VCaP (cell line): ENCODE results near the gene DLGAP1.

Experiments
- H3K27ac ChIP-seq: fragments of 450-650 bp; 2 replicates; pipeline ENCODE4 v1.5.1; 2017
- CTCF ChIP-seq: fragments of 450-650 bp; conservative IDR thresholded peaks from 2 replicates; pipeline ENCODE4 v1.5.1; 2017; ENCODE audit warnings: mild to moderate bottlenecking, moderate library complexity

The DLGAP1 gene

GRCh38 chr18:3960142-3960541 is 495.0 kb downstream of the DLGAP1 start:
- TF ChIP-seq CTCF = no peak
- no peak overlapping the region for H3K27ac ChIP-seq

GRCh38 chr18:3952031-3952430 is 503.1 kb downstream of the DLGAP1 start:
- H3K27ac ChIP-seq = no peak overlapping the region
- TF ChIP-seq CTCF = no peak

GRCh38 chr18:3950668-3951404 is 504.3 kb downstream of the DLGAP1 start:
- no peak overlapping the region for H3K27ac ChIP-seq
- no peak for TF ChIP-seq CTCF

GRCh38 chr18:3948958-3949357 is 506.1 kb downstream of the DLGAP1 start:
- TF ChIP-seq CTCF = no peak
- H3K27ac ChIP-seq = no peak overlapping the region

GRCh38 chr18:3947383-3947782 is 507.7 kb downstream of the DLGAP1 start:
- no peak for TF ChIP-seq CTCF
- H3K27ac ChIP-seq = no peak overlapping the region

GRCh38 chr18:3935305-3935704 is 519.8 kb downstream of the DLGAP1 start:
- TF ChIP-seq CTCF = no peak
- no peak overlapping the region for H3K27ac ChIP-seq

GRCh38 chr18:3932276-3932675 is 522.8 kb downstream of the DLGAP1 start:
- TF ChIP-seq CTCF = no peak
- H3K27ac ChIP-seq = no peak overlapping the region
